SH-SY5Y (cell line): ENCODE measurements around the gene SND1.

Source experiments
- GATA2 ChIP-seq: IDR thresholded peaks from 2 replicates; pipeline ENCODE4 v1.6.1; 2011; ENCODE audit warnings: mild to moderate bottlenecking, low read depth, low read length
- GATA3 ChIP-seq: IDR thresholded peaks from 2 replicates; pipeline ENCODE4 v1.6.1; 2011; ENCODE audit warnings: low read depth, mild to moderate bottlenecking, low read length, moderate library complexity

DNA sequence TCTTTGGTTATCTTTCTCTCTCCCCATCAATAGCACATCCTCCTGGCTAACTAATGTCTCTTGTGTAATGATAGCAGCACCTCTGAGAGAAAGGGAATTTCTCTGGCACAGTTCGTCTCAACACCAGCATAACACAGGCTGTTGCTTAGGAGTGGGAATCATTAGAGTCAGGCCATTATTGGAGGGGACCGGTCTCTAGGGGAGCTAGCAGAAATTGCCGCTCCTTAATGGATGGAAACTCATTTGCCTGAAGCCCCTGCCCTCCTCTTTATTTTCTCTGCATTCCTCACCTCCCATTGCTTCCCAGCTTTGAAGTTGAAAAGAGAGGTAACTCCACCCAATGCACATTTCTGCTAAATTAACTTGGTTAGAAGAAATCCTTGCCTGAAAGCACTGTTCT is 367.3 kb downstream of the SND1 start:
- no peak for TF ChIP-seq GATA3
- TF ChIP-seq GATA2, result no peak
